B cell (primary cell): Measurements from ENCODE around the gene EZH1. TPM values are rescaled to one million over a fixed set of nuclear protein-coding genes. Genes with fewer than 3 reads are reported as not detected.
A peak's percentile ranks its signal among the peaks of the same experiment; 100 is the strongest.

ENCODE experiments used
- ATAC-seq: fragments of 200-7000 bp; cut with Tn5 transposase; one replicate; pipeline ENCODE4 v1.10.0; 2021; ENCODE audit warnings: low read depth, mild to moderate bottlenecking, moderate number of reproducible peaks, moderate library complexity
- CTCF ChIA-PET: fragments of 350-600 bp; sonication (Branson Sonifier 250); formaldehyde crosslinking; loops from one replicate; lab custom pipeline; 2021; ENCODE audit warnings: antibody characterized with exemption, inconsistent platforms; lab: Charles Lee
- POLR2A ChIA-PET: fragments of 350-600 bp; sonication (Branson Sonifier 250); formaldehyde crosslinking; loops from one replicate; lab custom pipeline; 2021; ENCODE audit warnings: antibody characterized with exemption; lab: Charles Lee
- DNase-seq: peaks from one replicate; pipeline ENCODE4 v3.0.0; 2013
- H2AFZ ChIP-seq: 2 replicates; pipeline ENCODE4 v1.6.1; 2012; ENCODE audit warnings: mild to moderate bottlenecking, low read depth, low read length; ENCODE audit not compliant: insufficient read depth, poor library complexity, severe bottlenecking
- H3K27ac ChIP-seq, 2 donors: 1 replicate in 1 of 2; 2 replicates in 1 of 2; pipeline ENCODE4 v1.5.1; 2012 to 2013; ENCODE audit warnings: low read length in 2 of 2, mild to moderate bottlenecking in 2 of 2, moderate library complexity in 1 of 2
- H3K27me3 ChIP-seq, 4 experiments: fragments of 200-600 bp in 1 of 4; sonication (generic) in 1 of 4; replicated peaks in 1 of 4; 1 replicate in 2 of 4; 2 replicates in 2 of 4; pipeline versions ENCODE4 v1.6.1 to v1.7.0; 2013 to 2016; ENCODE audit warnings: low read length in 3 of 4, mild to moderate bottlenecking in 2 of 4, mixed read lengths in 1 of 4, moderate library complexity in 1 of 4; ENCODE audit not compliant: insufficient read depth in 4 of 4, control insufficient read depth in 3 of 4; ENCODE audit errors: control extremely low read depth in 1 of 4
- H3K36me3 ChIP-seq, 2 experiments: replicated peaks in 1 of 2; 1 replicate in 1 of 2; 2 replicates in 1 of 2; pipeline versions ENCODE4 v1.6.1 to v1.7.1; 2013; ENCODE audit warnings: low read length in 1 of 2; ENCODE audit not compliant: insufficient read depth in 2 of 2, control insufficient read depth in 1 of 2; ENCODE audit errors: control extremely low read depth in 1 of 2, extremely low read depth in 1 of 2
- H3K4me1 ChIP-seq, 2 donors: fragments of 200-600 bp in 1 of 2; sonication (generic) in 1 of 2; 1 replicate in 1 of 2; 2 replicates in 1 of 2; pipeline versions ENCODE4 v1.5.1 to v1.6.1; 2013 to 2017; ENCODE audit warnings: low read length in 2 of 2; ENCODE audit not compliant: control insufficient read depth in 2 of 2, insufficient read depth in 2 of 2
- H3K4me2 ChIP-seq: replicated peaks from 2 replicates; pipeline ENCODE3; 2012; ENCODE audit warnings: mild to moderate bottlenecking, low read depth, low read length; ENCODE audit not compliant: poor library complexity, severe bottlenecking
- H3K4me3 ChIP-seq, 5 experiments: fragments of 200-600 bp in 1 of 5; sonication (generic) in 1 of 5; 1 replicate in 3 of 5; 2 replicates in 2 of 5; pipeline versions ENCODE4 v1.5.1 to v1.7.0; 2011 to 2016; ENCODE audit warnings: low read length in 4 of 5, mild to moderate bottlenecking in 4 of 5, low read depth in 2 of 5, control low read depth in 1 of 5, moderate library complexity in 1 of 5; ENCODE audit not compliant: insufficient read depth in 1 of 5; ENCODE audit errors: control extremely low read depth in 1 of 5, extremely low read depth in 1 of 5
- H3K79me2 ChIP-seq: fragments of 200-600 bp; sonication (generic); one replicate; pipeline ENCODE4 v1.6.0; 2016; ENCODE audit warnings: low read length; ENCODE audit not compliant: control insufficient read depth, insufficient read depth
- H3K9ac ChIP-seq: fragments of 200-600 bp; sonication (generic); 2 replicates; pipeline ENCODE4 v1.6.1; 2017; ENCODE audit warnings: mild to moderate bottlenecking, low read length, moderate library complexity
- H3K9me3 ChIP-seq, 3 donors: one replicate each; pipeline versions ENCODE4 v1.6.1 to v1.7.1; 2013; ENCODE audit warnings: low read length in 2 of 3; ENCODE audit not compliant: control insufficient read depth in 2 of 3, insufficient read depth in 1 of 3; ENCODE audit errors: control extremely low read depth in 1 of 3
- H4K20me1 ChIP-seq: 2 replicates; pipeline ENCODE4 v1.6.0; 2012; ENCODE audit warnings: mild to moderate bottlenecking, low read length; ENCODE audit not compliant: insufficient read depth, control insufficient read depth, poor library complexity, severe bottlenecking
- H3K27ac Mint-ChIP-seq: one replicate; pipeline ENCODE4 v1.8.0; 2021; ENCODE audit warnings: mixed read lengths
- H3K27me3 Mint-ChIP-seq: one replicate; pipeline ENCODE4 v1.8.0; 2021; ENCODE audit warnings: mixed read lengths
- H3K4me1 Mint-ChIP-seq: one replicate; pipeline ENCODE4 v1.8.0; 2021; ENCODE audit warnings: mixed read lengths
- H3K4me3 Mint-ChIP-seq: one replicate; pipeline ENCODE4 v1.8.0; 2021; ENCODE audit warnings: mixed read lengths
- H3K9me3 Mint-ChIP-seq: one replicate; pipeline ENCODE4 v1.8.0; 2022; ENCODE audit warnings: mixed read lengths; ENCODE audit not compliant: insufficient read depth
- CTCF ChIP-seq: fragments of 200-600 bp; IDR thresholded peaks from one replicate; pipeline ENCODE4 v1.8.0; 2022; ENCODE audit warnings: antibody characterized with exemption, mild to moderate bottlenecking
- EZH2 ChIP-seq: IDR thresholded peaks from 2 replicates; pipeline ENCODE4 v1.6.1; 2012; ENCODE audit warnings: borderline replicate concordance, low read depth, mild to moderate bottlenecking, moderate library complexity, low read length; ENCODE audit not compliant: insufficient read depth, poor library complexity, severe bottlenecking
- WGBS: methylation state at CpG from one replicate; pipeline ENCODE4 v1.1.5; 2013; ENCODE audit warnings: missing lambda C conversion rate; ENCODE audit not compliant: insufficient coverage; 5-methylcytosine and 5-hydroxymethylcytosine counted together
- intact Hi-C: fragments of 100-400 bp; cut with micrococcal nuclease; formaldehyde crosslinking; loops from one replicate; pipeline ENCODE4 v1.10.0; 2022
- polyA plus RNA-seq: library from polyadenylated mRNA; depleted of rRNA; stranded (reverse); fragments of >200 nt; gene quantifications from 2 replicates; pipeline ENCODE4 v1.2.3, GENCODE V29; 2012
- total RNA-seq, 2 donors: library from RNA; stranded (reverse); fragments of 120-200 nt in 1 of 2; gene quantifications; 1 replicate in 1 of 2; 2 replicates in 1 of 2; pipeline versions ENCODE4 v1.2.3 to v1.2.4, GENCODE V29; 2013 to 2022

Gene EZH1
- total and polyA plus RNA-seq, 2 donors (not counting 1 experiment from before 2014, with no cell fraction given), result 115 to 169 TPM

DNA sequence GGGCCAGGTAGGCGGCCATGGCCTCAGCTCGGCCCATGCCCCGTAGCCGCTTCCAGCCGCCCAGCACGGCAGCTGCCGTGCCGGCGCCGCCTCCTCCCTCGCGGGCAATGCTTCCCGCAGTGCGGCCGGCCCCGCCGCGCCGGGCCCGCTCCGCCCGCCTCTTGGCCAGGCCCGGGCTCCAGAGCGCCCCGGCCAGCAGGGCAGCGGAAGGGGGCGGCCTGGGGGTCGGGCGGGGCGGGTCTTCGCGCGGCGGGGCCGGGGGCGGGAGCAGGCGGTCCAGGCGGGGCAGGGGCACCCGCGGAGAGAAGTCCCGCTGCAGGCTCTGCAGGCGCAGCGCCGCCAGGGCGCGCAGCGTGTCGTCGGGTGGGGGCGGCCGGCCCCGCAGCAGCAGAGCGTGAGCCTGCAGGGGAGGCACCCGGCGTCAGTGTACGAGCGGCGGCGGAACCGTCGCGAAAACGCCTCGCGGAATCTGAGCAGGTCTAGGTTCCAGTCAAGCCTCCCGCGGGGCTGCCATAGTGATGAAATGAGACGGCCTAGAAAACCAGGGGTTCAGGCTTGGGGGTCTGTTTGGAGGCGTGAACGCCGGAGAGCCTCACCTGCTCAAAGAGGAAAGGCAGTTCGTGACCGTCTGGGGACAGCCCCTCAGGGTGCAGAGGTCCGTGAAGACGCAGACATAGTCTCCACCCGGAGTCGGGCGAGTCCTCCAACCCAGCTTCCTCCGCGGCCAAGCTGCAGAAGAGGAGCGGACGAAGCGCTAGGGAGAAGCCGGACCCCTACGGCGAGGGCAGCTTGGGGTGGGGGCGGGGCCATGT is 74.7 kb downstream of the EZH1 start:
- 5% methylated on average over 87 of the region's 87 CpGs for WGBS
- ChIA-PET CTCF (interaction anchor here (1.1 to 2.5 kb wide), 5 partner anchors 9 to 93 kb away, joined by 3 to 12 read pairs (median 4); partner anchors contain the start of gene PSMC3IP), POLR2A (interaction anchor here (0.7 to 1.3 kb wide), 3 partner anchors 9 to 1337 kb away, joined by 3 to 16 read pairs (median 4); partner anchors contain the start of gene TUBG2)
- peaks cover 0 to 4% of the 10 kb centered on the region in 2 experiments for H3K36me3 ChIP-seq
- Mint-ChIP-seq H3K27me3 (peaks cover 16% of the 10 kb centered on the region), H3K4me3 (peak overlapping the region; percentile 87), H3K9me3 (no peaks in the 10 kb centered on the region), H3K4me1 (peaks cover 33% of the 10 kb centered on the region), H3K27ac (peak overlapping the region; percentile 67)
- peak overlapping the region; percentile 35 to 60 (median 41) for H3K4me3 ChIP-seq
- peak overlapping the region; percentile 41 for H3K9ac ChIP-seq
- H2AFZ ChIP-seq, result peak overlapping the region; percentile 68
- DNase-seq (peak; percentile 84), ATAC-seq (peak; percentile 81)
- TF ChIP-seq EZH2, result no peak
- TF ChIP-seq CTCF, result peak; percentile 14
- intact Hi-C loops, result loop anchor here (1.0 to 10.0 kb wide), 3 partner anchors 9 to 475 kb away; partner anchors contain the start of genes GHDC, PTGES3L and RUNDC1
- peak overlapping the region; percentile 74 for H3K4me2 ChIP-seq
- H3K79me2 ChIP-seq, result no peaks in the 10 kb centered on the region
- H3K27ac ChIP-seq, result no peak overlapping the region
- peaks cover 9% of the 10 kb centered on the region for H4K20me1 ChIP-seq
- H3K27me3 ChIP-seq, result peaks cover 0 to 54% (median 21%) of the 10 kb centered on the region in 4 experiments
- H3K9me3 ChIP-seq, result peaks cover 0 to 21% (median 0%) of the 10 kb centered on the region in 3 donors
- H3K4me1 ChIP-seq, result peaks cover 32 to 40% of the 10 kb centered on the region in 2 donors

DNA sequence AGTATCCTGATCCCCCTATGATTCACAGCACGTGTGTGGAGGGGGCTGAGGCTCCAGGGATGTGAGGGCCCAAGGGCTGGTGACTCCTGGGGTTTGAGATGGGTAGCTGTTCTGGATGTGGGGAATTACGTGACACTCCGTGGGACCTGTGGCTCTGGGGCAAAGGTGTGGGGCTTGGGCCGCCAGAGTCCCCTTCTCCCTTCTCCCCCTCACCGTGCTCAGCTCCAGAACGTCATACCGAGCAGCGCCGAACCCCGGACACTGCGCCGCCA is 75.2 kb downstream of the EZH1 start:
- CTCF ChIA-PET, result interaction anchor here (1.1 to 2.5 kb wide), 4 partner anchors 10 to 94 kb away, joined by 4 to 12 read pairs (median 5); partner anchors contain the start of gene PSMC3IP
- Histone ChIP-seq H3K9me3 (peaks cover 0 to 21% (median 0%) of the 10 kb centered on the region in 3 donors), H3K79me2 (no peaks in the 10 kb centered on the region), H3K4me2 (peak overlapping the region; percentile 74), H3K9ac (peak overlapping the region; percentile 26), H3K36me3 (peaks cover 0 to 4% of the 10 kb centered on the region in 2 experiments), H4K20me1 (peaks cover 5% of the 10 kb centered on the region), H3K4me3 (peak overlapping the region in 1 of 5 experiments; percentile 41), H2AFZ (peak overlapping the region; percentile 51), H3K27ac (no peak overlapping the region), H3K27me3 (peaks cover 0 to 49% (median 18%) of the 10 kb centered on the region in 4 experiments), H3K4me1 (peaks cover 27 to 34% of the 10 kb centered on the region in 2 donors)
- peaks cover 28% of the 10 kb centered on the region for H3K4me1 Mint-ChIP-seq
- no peak for ATAC-seq
- intact Hi-C loops, result no loop called here
- POLR2A ChIA-PET, result interaction anchor here (1.2 to 1.3 kb wide), 2 partner anchors 10 to 11 kb away, joined by 3 to 16 read pairs; partner anchors contain the start of gene TUBG2
- TF ChIP-seq CTCF (no peak), EZH2 (no peak)
- no peak for DNase-seq
- peak overlapping the region; percentile 66 for H3K4me3 Mint-ChIP-seq
- WGBS, result 44% methylated on average over 10 of the region's 12 CpGs
- H3K27ac Mint-ChIP-seq, result no peak overlapping the region
- no peaks in the 10 kb centered on the region for H3K9me3 Mint-ChIP-seq
- peaks cover 11% of the 10 kb centered on the region for H3K27me3 Mint-ChIP-seq
